Heart left ventricle (tissue), 16 donors: ENCODE measurements around the gene ZNF507. TPM values are rescaled to one million over a fixed set of nuclear protein-coding genes. Genes with fewer than 3 reads are reported as not detected.
A peak's percentile ranks its signal among the peaks of the same experiment; 100 is the strongest.

Source experiments
- ATAC-seq, 4 donors: fragments of 200-7000 bp; cut with Tn5 transposase; one replicate each; pipeline ENCODE4 v1.9.1; 2020 to 2022; ENCODE audit warnings: moderate library complexity in 4 of 4, mild to moderate bottlenecking in 3 of 4, moderate number of reproducible peaks in 1 of 4
- DNase-seq, 5 donors: peaks; one replicate each; pipeline ENCODE4 v3.0.0-alpha.2; 2020
- H3K27ac ChIP-seq, 12 donors: fragments of 200-600 bp; sonication (generic) in 4 of 12; one replicate each; pipeline versions ENCODE4 v1.5.0 to v1.8.0; 2016 to 2022; ENCODE audit warnings: mild to moderate bottlenecking in 2 of 12
- H3K27me3 ChIP-seq, 9 donors: fragments of 200-600 bp; sonication (generic) in 2 of 9; one replicate each; pipeline versions ENCODE4 v1.5.1 to v1.8.0; 2016 to 2022; ENCODE audit warnings: mild to moderate bottlenecking in 3 of 9
- H3K36me3 ChIP-seq, 9 donors: fragments of 200-600 bp; sonication (generic) in 2 of 9; one replicate each; pipeline versions ENCODE4 v1.5.0 to v1.8.0; 2018 to 2022; ENCODE audit warnings: mild to moderate bottlenecking in 2 of 9
- H3K4me1 ChIP-seq, 12 donors: fragments of 200-600 bp; sonication (generic) in 4 of 12; one replicate each; pipeline versions ENCODE4 v1.5.0 to v1.8.0; 2016 to 2022; ENCODE audit warnings: mild to moderate bottlenecking in 3 of 12
- H3K4me3 ChIP-seq, 12 donors: fragments of 200-600 bp; sonication (generic) in 4 of 12; one replicate each; pipeline versions ENCODE4 v1.5.0 to v1.8.0; 2017 to 2022; ENCODE audit warnings: mild to moderate bottlenecking in 9 of 12, moderate library complexity in 4 of 12
- H3K9me3 ChIP-seq, 12 donors: fragments of 200-600 bp; sonication (generic) in 4 of 12; one replicate each; pipeline versions ENCODE4 v1.5.0 to v1.8.0; 2016 to 2022; ENCODE audit warnings: mild to moderate bottlenecking in 1 of 12
- CTCF ChIP-seq, 12 donors: fragments of 200-600 bp; sonication (generic) in 4 of 12; IDR thresholded peaks; one replicate each; pipeline versions ENCODE4 v1.5.0 to v1.8.0; 2018 to 2022; ENCODE audit warnings: antibody characterized with exemption in 12 of 12, mild to moderate bottlenecking in 5 of 12
- POLR2A ChIP-seq, 2 donors: fragments of 450-650 bp; IDR thresholded peaks; one replicate each; pipeline ENCODE4 v1.6.1; 2017; ENCODE audit warnings: antibody characterized with exemption in 2 of 2, mild to moderate bottlenecking in 2 of 2, moderate library complexity in 2 of 2
- WGBS, 4 donors: extraction: QIAGEN DNeasy Blood & Tissue Kit in 2 of 4; methylation state at CpG; one replicate each; pipeline versions ENCODE4 v1.1.5 to v1.1.7; 2013 to 2018; 5-methylcytosine and 5-hydroxymethylcytosine counted together
- intact Hi-C, 10 donors: fragments of 100-400 bp; cut with DNase I; formaldehyde crosslinking; loops; one replicate each; pipeline versions ENCODE4 v1.11.1 to v1.14.2; 2022
- polyA plus RNA-seq, 2 donors: library from polyadenylated mRNA; stranded (reverse); fragments of 200-250 nt; gene quantifications; one replicate each; pipeline ENCODE4 v1.2.3, GENCODE V29; 2013
- total RNA-seq, 9 donors: library from RNA; depleted of rRNA in 2 of 9; stranded (reverse); fragments of >200 nt in 2 of 9; fragmentation: NEBNext Ultra II Directional in 3 of 9; extraction: Animal tissue kit (Norgen Biotek cat#: 25700) in 3 of 9; gene quantifications; one replicate each; pipeline versions ENCODE4 v1.1.0 to v1.2.4, GENCODE V29; 2016 to 2023
- donor health status: ischemic (EF 13 %, LVEDD 7.1; RV severe dilation, severe dysfunction).
- donor health status: healthy with polysubstance abuse.
- donor health status: DM: no; HTN: yes; CAD: no.
- donor health status: DM: no; HTN: no; CAD: no.
- donor health status: ischemic (EF 25% LVEDD 6.9; RV normal size, moderate dysfunction).
- donor health status: ischemic (EF 25% LVEDD 5.7; RV mildly dilated, moderate dysfunction).
- donor health status: healthy.
- donor health status: DM: yes; HTN: yes; CAD: no.
- donor health status: ischemic (EF 35%, LVEDD 5.7; RV mildly dilated, moderate dysfunction).
- donor health status: nonischemic (EF 11% LVEDD 7.7; RV severe dilation, severe dysfunction).
- donor health status: DM: yes; HTN: yes; CAD: no.
- donor health status: PGD.
- donor health status: ischemic (EF 29% LVEDD 5.4; RV normal size, mild dysfunction).
- donor health status: nonischemic (EF 23%, LVEDD 6.1; RV moderate dilation, normal function).

Gene ZNF507
- total and polyA plus RNA-seq, 11 donors = 4.2 to 27.3 (median 16.9) TPM

GRCh38 chr19:32406161-32407003 lies 61.0 kb downstream of the ZNF507 start:
- H3K36me3 ChIP-seq = peaks cover 0 to 32% (median 21%) of the 10 kb centered on the region in 9 donors
- H3K4me3 ChIP-seq = peak overlapping the region; percentile 73 to 97 (median 86)
- 9 to 26% (median 11%) methylated on average over 13 to 33 of the region's 33 CpGs for WGBS, 4 donors
- DNase-seq (no peak), ATAC-seq (no peak)
- peaks cover 0 to 26% (median 14%) of the 10 kb centered on the region in 12 donors for H3K4me1 ChIP-seq
- peak overlapping the region; percentile 90 to 99 (median 98) for H3K27ac ChIP-seq
- H3K9me3 ChIP-seq = no peaks in the 10 kb centered on the region
- intact Hi-C loops = loop anchor here in 6 of 10 donors (5.0 to 10.0 kb wide), 4 partner anchors 59 to 168 kb away; partner anchors contain the start of gene ZNF507 (in 5 of the 6)
- TF ChIP-seq POLR2A (IDR thresholded peaks at IDR 0.05) (no peak), CTCF (IDR thresholded peaks at IDR 0.05) (no peak)
- H3K27me3 ChIP-seq = no peaks in the 10 kb centered on the region

GRCh38 chr19:32407004-32407992 lies 61.9 kb downstream of the ZNF507 start:
- peak in 1 of 5 donors; percentile 41 for DNase-seq
- peak overlapping the region in 9 of 12 donors; percentile 75 to 97 (median 87) for H3K4me3 ChIP-seq
- intact Hi-C loops = loop anchor here in 6 of 10 donors (5.0 to 10.0 kb wide), 4 partner anchors 60 to 168 kb away; partner anchors contain the start of gene ZNF507 (in 5 of the 6)

GRCh38 chr19:32415246-32415645 lies 69.8 kb downstream of the ZNF507 start:
- no peaks in the 10 kb centered on the region for H3K9me3 ChIP-seq
- H3K27me3 ChIP-seq = no peaks in the 10 kb centered on the region
- ATAC-seq = no peak
- DNase-seq = no peak
- intact Hi-C loops = no loop called here
- no peaks in the 10 kb centered on the region for H3K4me1 ChIP-seq
- no peak overlapping the region for H3K4me3 ChIP-seq
- WGBS, 4 donors = 54 to 65% (median 64%) methylated on average over 5 of the region's 5 CpGs
- H3K27ac ChIP-seq = no peak overlapping the region
- H3K36me3 ChIP-seq = peaks cover 0 to 56% (median 39%) of the 10 kb centered on the region in 9 donors
- TF ChIP-seq POLR2A (IDR thresholded peaks at IDR 0.05) (no peak), CTCF (IDR thresholded peaks at IDR 0.05) (no peak)

More at GRCh38 chr19:32407004-32407992, 61.9 kb downstream of the ZNF507 start:
- H3K36me3 ChIP-seq = peaks cover 0 to 41% (median 30%) of the 10 kb centered on the region in 9 donors
- no peaks in the 10 kb centered on the region for H3K27me3 ChIP-seq
- WGBS, 4 donors = 80 to 84% (median 81%) methylated on average over 19 of the region's 19 CpGs
- no peaks in the 10 kb centered on the region for H3K9me3 ChIP-seq
- H3K27ac ChIP-seq = peak overlapping the region in 2 of 12 donors; percentile 98
- H3K4me1 ChIP-seq = peaks cover 0 to 26% (median 14%) of the 10 kb centered on the region in 12 donors
- TF ChIP-seq CTCF (IDR thresholded peaks at IDR 0.05) (no peak), POLR2A (IDR thresholded peaks at IDR 0.05) (no peak)
- ATAC-seq = no peak
